HUES64 (cell line): ENCODE results near the gene CAPN11.

Experiments
- H3K27ac ChIP-seq: 2 replicates; pipeline ENCODE4 v1.7.0; 2013; ENCODE audit warnings: low read depth, low read length, inconsistent platforms
- H3K27me3 ChIP-seq: 2 replicates; pipeline ENCODE4 v1.6.1; 2013; ENCODE audit warnings: mild to moderate bottlenecking, low read length; ENCODE audit not compliant: insufficient read depth
- H3K36me3 ChIP-seq: 2 replicates; pipeline ENCODE4 v1.6.1; 2013; ENCODE audit warnings: mild to moderate bottlenecking, low read length; ENCODE audit not compliant: insufficient read depth
- H3K4me1 ChIP-seq: 2 replicates; pipeline ENCODE4 v1.6.1; 2013; ENCODE audit warnings: mild to moderate bottlenecking, low read length, moderate library complexity; ENCODE audit not compliant: insufficient read depth
- H3K4me3 ChIP-seq: 2 replicates; pipeline ENCODE4 v1.5.1; 2013; ENCODE audit warnings: mild to moderate bottlenecking, low read length, moderate library complexity
- H3K9ac ChIP-seq: 2 replicates; pipeline ENCODE4 v1.6.1; 2013; ENCODE audit warnings: mild to moderate bottlenecking, low read depth, low read length
- H3K9me3 ChIP-seq: 2 replicates; pipeline ENCODE4 v1.6.1; 2013; ENCODE audit warnings: low read depth, low read length; ENCODE audit not compliant: insufficient read depth
- WGBS: fragments of 150-250, 120-280 bp; methylation state at CpG from one replicate; pipeline ENCODE4 v1.1.7; 2013; ENCODE audit warnings: missing lambda C conversion rate; 5-methylcytosine and 5-hydroxymethylcytosine counted together

CAPN11 gene

DNA sequence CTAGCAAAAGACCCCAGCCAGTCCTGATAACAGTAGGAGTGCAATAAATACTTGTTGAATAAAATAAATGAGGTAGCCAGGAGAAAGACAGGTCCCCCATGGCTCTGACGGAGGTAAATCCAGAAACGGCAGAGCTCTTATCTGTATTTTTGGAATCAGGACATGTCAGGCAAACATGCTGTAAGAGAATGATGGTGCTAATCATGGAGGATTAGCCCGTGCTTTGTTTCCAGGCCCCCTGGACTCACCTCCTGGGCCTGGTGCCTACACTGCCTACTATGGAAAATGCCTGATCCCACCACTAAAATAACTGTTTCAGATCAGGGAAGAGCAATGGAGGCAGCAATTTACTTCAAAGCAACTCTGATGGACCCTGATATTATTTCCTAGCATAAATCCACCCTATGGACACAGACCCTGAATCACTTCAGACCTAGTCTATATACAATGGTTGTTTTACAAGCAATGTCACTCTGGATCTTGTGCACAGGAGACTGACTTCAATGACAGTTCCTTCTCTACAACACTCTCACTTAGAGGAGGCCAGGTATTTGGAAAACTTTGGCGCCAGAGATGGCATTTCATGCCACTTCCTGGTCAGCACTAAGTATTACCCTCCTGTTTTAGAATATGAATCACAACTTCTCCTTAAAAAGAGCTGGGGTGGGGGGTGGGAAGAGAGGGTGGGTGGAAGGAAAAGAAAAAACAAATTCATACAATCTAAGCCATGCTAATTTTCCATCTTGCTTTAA is 37.8 kb upstream of the CAPN11 start:
- WGBS: 73% methylated on average over 4 of the region's 4 CpGs

DNA sequence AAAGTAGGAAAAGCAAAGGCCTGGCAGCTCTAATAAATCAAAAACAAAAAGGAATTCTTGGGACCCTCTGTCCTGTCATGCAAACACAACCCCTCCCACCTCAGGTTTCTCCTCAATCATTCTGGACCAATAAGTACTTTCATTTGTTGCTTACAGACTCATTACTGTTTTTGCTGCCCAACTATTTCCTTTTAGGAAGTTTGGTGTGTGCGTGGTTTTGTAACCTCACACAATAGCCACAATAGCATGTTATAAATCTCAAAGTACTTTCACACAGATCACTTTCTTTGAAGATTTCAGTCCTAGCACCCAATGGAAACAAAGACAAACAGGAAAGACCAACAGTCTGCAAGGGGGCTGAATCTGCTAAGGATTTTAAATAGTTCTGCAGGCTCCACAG is 35.8 kb upstream of the CAPN11 start:
- Histone ChIP-seq H3K27me3 (no peaks in the 10 kb centered on the region), H3K9me3 (no peaks in the 10 kb centered on the region), H3K4me3 (no peak overlapping the region), H3K36me3 (peaks cover 6% of the 10 kb centered on the region), H3K9ac (peak overlapping the region; percentile 37; the same call in 1 of the 2 replicates), H3K4me1 (peaks cover 39% of the 10 kb centered on the region), H3K27ac (no peak overlapping the region)
- WGBS: 100% methylated on average over 1 of the region's 1 CpG

More for the DNA sequence above, 37.8 kb upstream of the CAPN11 start:
- H3K36me3 ChIP-seq: peaks cover 11% of the 10 kb centered on the region
- no peak overlapping the region for H3K4me3 ChIP-seq
- H3K4me1 ChIP-seq: peaks cover 37% of the 10 kb centered on the region
- no peaks in the 10 kb centered on the region for H3K27me3 ChIP-seq
- H3K9me3 ChIP-seq: no peaks in the 10 kb centered on the region
- H3K9ac ChIP-seq: no peak overlapping the region
- no peak overlapping the region for H3K27ac ChIP-seq

DNA sequence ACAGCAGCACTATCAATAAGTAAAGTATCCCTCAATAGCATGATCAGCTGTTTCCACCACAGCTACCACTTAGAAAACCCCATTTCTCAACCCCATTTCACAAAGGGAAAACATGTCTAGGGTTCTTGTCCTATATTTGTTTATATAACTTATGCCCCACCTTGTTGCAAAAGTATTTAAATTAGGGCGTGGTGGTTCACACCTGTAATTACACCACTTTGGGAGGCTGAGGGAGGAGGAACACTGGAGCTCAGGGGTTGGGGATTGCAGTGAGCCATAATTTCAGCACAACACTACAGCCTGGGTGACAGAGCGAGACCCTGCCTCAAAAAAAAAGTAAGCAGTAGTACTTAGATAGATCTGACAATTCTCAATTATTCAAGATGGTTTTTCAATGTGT is 35.1 kb upstream of the CAPN11 start:
- peaks cover 41% of the 10 kb centered on the region for H3K4me1 ChIP-seq
- H3K27me3 ChIP-seq: 0 out of 2 replicates have a peak, but pooled peaks cover 3% of the 10 kb centered on the region
- peaks cover 6% of the 10 kb centered on the region for H3K36me3 ChIP-seq

DNA sequence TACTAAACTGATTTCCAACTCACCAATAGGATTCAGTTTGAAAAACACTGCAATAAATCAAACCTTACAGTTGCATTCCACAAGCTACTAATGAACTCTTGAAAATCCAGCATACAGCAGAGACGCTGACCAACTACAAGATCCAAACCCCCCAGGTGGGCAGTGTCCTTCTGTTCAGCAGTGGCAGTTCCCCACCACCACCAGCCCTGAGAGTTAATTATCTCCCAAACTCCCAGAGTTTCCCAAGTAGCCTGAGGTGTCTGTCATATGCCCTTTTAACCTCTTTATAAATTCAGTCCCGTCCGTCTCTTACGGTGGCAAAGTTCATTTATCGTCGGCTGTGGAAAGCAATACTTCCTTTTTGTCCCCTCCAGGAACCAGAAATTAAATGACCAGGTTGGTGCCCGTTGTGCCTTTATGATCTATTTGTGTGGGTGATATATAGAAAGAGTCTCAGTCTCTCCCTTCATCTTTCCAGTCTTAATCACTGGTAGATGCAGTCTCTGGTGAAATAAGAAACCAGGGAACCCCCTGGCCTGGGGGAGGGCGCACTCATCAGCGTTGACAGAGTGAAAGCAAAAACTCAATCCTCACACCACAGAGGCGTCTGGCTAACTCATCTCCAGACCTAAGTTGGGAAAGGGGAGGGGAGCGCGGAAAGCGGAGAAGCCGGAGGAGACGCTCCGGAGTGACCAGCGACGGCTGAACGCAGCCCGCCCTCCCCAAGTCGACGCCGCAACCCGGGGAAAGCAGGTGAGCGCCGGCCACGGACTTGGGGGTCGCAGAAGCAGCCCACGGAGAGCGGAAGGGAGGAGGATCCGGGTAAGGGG is 32.1 kb upstream of the CAPN11 start:
- Histone ChIP-seq H3K4me3 (peak overlapping the region; percentile 89), H3K9me3 (no peaks in the 10 kb centered on the region), H3K27ac (peak overlapping the region; percentile 68), H3K36me3 (peaks cover 6% of the 10 kb centered on the region), H3K4me1 (peaks cover 36% of the 10 kb centered on the region), H3K9ac (peak overlapping the region; percentile 77), H3K27me3 (0 out of 2 replicates have a peak, but pooled peaks cover 3% of the 10 kb centered on the region)
- 3% methylated on average over 27 of the region's 31 CpGs for WGBS

More for the DNA sequence above, 35.1 kb upstream of the CAPN11 start:
- Histone ChIP-seq H3K27ac (no peak overlapping the region), H3K9me3 (no peaks in the 10 kb centered on the region), H3K4me3 (no peak overlapping the region), H3K9ac (no peak overlapping the region)
- 100% methylated on average over 1 of the region's 2 CpGs for WGBS

DNA sequence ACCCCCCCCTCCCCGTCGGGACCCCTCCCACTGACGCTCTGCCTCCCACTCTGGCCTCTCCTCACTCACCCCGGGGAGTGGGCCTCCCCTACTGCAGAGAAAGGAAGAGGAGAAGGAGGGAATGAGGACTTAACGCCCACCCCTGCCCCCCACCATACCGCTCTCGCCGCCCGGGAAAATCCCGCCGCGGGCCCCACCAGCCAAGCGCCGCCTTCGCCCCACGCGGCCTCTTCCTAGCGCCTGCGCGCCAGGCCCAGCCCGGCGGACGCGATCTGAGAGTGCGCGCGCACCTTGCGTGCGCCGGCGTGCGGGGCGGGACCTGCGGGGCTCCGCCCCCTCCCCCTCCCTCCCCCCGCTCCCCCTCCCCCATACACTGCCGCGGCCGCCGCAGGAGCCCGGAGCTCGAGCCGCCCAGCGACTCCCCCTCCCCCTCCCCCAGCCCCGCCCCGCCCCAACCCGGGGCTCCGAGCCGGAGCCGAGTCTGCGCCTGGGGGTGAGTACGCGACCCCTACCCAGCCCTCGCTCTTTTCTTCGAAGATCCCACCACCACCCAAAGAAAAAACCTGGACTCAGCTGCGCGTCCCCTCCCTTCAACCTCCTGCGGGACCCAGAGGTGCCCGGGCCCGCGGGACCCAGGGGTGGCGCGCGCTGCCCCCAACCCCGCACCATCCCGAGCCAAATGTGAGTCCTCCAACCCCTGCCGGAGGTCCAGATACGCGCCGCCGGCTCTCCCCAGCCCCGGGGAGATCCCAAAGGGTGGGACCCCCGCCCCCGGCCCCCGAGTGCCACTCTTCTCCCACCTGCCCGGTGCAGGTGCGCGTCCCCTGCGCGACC is 31.2 kb upstream of the CAPN11 start, which contains the start of the genes MRPL14 and TMEM63B:
Gene MRPL14, minus strand, starts transcription at position 267 of the 834 bp plus-strand sequence. CDS start 10,841 bp downstream, outside the sequence.
Gene TMEM63B, plus strand, starts transcription at position 369 of the 834 bp plus-strand sequence. CDS start 7,031 bp downstream, outside the sequence.
- peaks cover 6% of the 10 kb centered on the region for H3K36me3 ChIP-seq
- WGBS: under 1% methylated on average over 59 of the region's 80 CpGs
- H3K4me1 ChIP-seq: peaks cover 42% of the 10 kb centered on the region
- peak within 1 kb of the TSS; percentile 77 for H3K9ac ChIP-seq
- H3K4me3 ChIP-seq: peak within 1 kb of the TSS; percentile 89
- 0 out of 2 replicates have a peak, but pooled peaks cover 3% of the 10 kb centered on the region for H3K27me3 ChIP-seq
- peak within 1 kb of the TSS; percentile 68 for H3K27ac ChIP-seq
- H3K9me3 ChIP-seq: no peaks in the 10 kb centered on the region

DNA sequence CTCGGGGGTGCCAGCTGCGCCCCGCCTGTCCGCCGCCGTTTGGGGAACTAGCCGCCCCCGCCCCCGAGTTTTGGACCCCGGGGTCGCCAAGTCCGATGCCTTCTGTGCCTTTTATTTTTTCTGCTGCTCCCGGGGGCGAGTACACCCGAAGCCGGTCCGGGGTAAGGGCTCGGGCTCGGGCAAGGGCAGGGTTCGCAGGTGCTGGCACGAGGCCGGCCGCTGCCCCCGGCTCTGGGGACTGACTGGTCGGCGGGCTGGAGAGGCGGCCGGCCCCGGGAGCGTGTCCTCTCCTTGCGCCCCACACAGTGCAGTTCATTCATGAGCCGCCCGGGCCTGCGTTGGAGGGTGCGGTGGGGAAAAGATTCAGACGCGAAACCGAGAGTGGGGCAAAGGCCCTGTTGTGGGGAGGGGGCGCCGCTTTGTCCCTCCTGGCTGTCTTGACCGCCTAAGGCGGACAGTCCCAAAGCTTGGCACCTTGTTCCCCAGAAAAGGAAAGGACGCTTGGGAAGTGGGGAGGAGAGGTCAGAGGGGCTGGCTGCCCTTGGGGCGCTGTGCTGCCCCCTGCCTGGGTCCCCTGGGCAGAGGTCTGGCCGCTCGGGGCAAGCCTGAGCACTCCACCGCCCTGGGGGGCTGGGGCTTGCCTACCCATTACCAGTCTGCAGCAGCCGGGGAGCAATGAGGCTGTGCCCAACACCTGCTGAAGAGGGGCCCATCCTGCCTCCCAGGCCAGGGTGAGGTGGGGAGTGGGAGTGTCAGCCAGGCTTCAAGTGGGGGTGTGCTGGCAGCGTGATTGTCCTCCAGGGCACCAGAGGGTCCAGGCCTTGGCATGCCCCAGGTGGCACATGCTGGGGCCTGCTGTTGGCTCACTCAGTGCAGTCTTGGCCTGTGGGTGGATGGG is 30.4 kb upstream of the CAPN11 start:
- no peak overlapping the region for H3K27ac ChIP-seq
- H3K4me3 ChIP-seq: peak overlapping the region; percentile 88
- 0 out of 2 replicates have a peak, but pooled peaks cover 3% of the 10 kb centered on the region for H3K27me3 ChIP-seq
- 6% methylated on average over 49 of the region's 49 CpGs for WGBS
- H3K9me3 ChIP-seq: no peaks in the 10 kb centered on the region
- H3K4me1 ChIP-seq: peaks cover 38% of the 10 kb centered on the region
- peak overlapping the region; percentile 77 for H3K9ac ChIP-seq
- peaks cover 6% of the 10 kb centered on the region for H3K36me3 ChIP-seq

DNA sequence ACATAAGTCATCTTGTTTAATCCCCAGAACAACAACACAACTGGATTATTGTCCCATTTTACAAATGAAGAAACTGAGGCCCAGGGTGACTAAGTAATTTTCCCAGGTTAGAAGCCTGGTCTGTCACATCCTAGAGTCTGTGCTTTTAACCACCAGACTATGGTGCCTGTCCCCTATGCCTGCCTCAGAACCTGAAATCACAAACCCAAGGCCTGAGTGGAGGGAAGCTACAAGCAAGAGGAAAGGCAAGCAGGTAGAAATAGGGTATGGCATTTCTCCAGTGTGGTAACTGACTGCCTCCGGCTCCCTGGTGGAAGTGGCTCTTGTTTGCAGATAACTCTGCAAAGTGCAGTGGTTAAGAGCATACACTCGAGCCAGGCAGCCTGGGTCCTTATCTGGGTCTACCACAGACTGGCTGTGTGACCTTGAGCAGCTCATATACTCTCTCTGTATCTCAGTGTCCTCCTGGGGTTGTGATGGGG is 28.7 kb upstream of the CAPN11 start:
- Histone ChIP-seq H3K4me1 (peaks cover 34% of the 10 kb centered on the region), H3K9ac (no peak overlapping the region), H3K4me3 (no peak overlapping the region), H3K36me3 (peaks cover 3% of the 10 kb centered on the region; the same call in 1 of the 2 replicates), H3K9me3 (no peaks in the 10 kb centered on the region), H3K27me3 (0 out of 2 replicates have a peak, but pooled peaks cover 3% of the 10 kb centered on the region), H3K27ac (no peak overlapping the region)
- 89% methylated on average over 2 of the region's 2 CpGs for WGBS

DNA sequence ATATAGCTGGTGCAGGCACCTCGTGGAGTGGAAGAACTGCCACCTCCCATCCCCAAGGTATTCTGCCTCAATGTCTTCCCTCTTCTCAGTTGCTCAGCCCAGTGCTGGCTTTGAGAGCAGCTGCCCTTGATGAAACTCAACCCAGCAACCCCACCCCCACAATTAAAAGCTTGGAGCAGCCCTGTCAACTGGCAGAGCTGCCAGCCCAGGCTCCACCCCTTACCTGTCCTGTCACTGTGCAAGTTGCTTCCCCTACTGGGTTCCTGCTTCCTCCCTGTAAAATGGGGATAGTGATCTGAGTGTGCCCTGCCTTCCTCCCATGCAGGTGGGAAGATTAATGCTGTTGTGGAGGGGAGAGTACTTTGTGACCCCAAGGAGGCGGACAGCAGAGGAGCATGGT is 26.7 kb upstream of the CAPN11 start:
- H3K9me3 ChIP-seq: no peaks in the 10 kb centered on the region
- H3K27ac ChIP-seq: no peak overlapping the region
- H3K27me3 ChIP-seq: 0 out of 2 replicates have a peak, but pooled peaks cover 3% of the 10 kb centered on the region
- no peak overlapping the region for H3K4me3 ChIP-seq
- H3K4me1 ChIP-seq: peaks cover 25% of the 10 kb centered on the region
- peaks cover 5% of the 10 kb centered on the region; the same call in 1 of the 2 replicates for H3K36me3 ChIP-seq
- no peak overlapping the region for H3K9ac ChIP-seq
- 87% methylated on average over 2 of the region's 2 CpGs for WGBS

DNA sequence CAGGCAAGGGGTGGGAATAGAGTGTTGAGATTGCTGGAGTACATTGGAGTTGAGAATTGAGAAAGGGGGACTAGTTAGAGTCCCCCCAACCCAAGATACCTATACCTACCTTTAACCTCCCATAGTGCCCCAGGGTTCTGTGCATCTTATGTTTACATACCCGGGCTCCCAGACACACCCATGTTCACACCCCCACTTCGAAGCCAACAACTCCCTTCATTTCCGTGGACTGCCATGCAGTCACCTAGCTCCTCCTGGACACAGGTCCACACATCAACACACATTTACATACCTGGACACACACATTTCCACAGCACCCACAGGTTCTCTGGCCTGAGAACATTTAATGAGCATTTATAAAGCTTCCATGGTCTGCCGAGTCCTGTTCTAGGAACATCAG is 26.1 kb upstream of the CAPN11 start:
- H3K4me1 ChIP-seq: peaks cover 25% of the 10 kb centered on the region
- peaks cover 11% of the 10 kb centered on the region for H3K36me3 ChIP-seq
- H3K9ac ChIP-seq: no peak overlapping the region
- H3K27me3 ChIP-seq: 0 out of 2 replicates have a peak, but pooled peaks cover 3% of the 10 kb centered on the region
- no peaks in the 10 kb centered on the region for H3K9me3 ChIP-seq
- H3K27ac ChIP-seq: no peak overlapping the region
- WGBS: 91% methylated on average over 4 of the region's 4 CpGs
- H3K4me3 ChIP-seq: no peak overlapping the region
